PC-3 (cell line): Measurements from ENCODE around the gene PTPN1. TPM values are rescaled to one million over a fixed set of nuclear protein-coding genes. Genes with fewer than 3 reads are reported as not detected.

ENCODE experiments used
- ATAC-seq: fragments of 200-7000 bp; cut with Tn5 transposase; 2 replicates; pipeline ENCODE4 v1.9.1; 2020; ENCODE audit warnings: mild to moderate bottlenecking, moderate library complexity
- BruUV-seq: library from RNA; stranded (reverse); fragments of 400-500 nt; replicated peaks from 2 replicates; lab custom pipeline; 2021; lab: Mats Ljungman, UMichigan
- CTCF ChIA-PET: fragments of 300-600 bp; sonication (Branson Sonifier 250); formaldehyde crosslinking; loops from one replicate; lab custom pipeline; 2022; ENCODE audit warnings: antibody characterized with exemption; lab: Charles Lee
- POLR2A ChIA-PET: fragments of 300-600 bp; sonication (Branson Sonifier 250); formaldehyde crosslinking; loops from one replicate; lab custom pipeline; 2022; ENCODE audit warnings: antibody characterized with exemption; ENCODE audit not compliant: unreplicated experiment; lab: Charles Lee
- DNase-seq: peaks from one replicate; pipeline ENCODE4 v3.0.0-alpha.2; 2015
- H2AFZ ChIP-seq: fragments of 300-600 bp; sonication (generic); 2 replicates; pipeline ENCODE4 v1.6.0; 2016; ENCODE audit warnings: antibody characterized with exemption, low read length
- H3F3A ChIP-seq: fragments of 300-600 bp; sonication (generic); one replicate; pipeline ENCODE4 v1.6.0; 2017; ENCODE audit warnings: antibody characterized with exemption, low read length, control low read depth, mild to moderate bottlenecking; ENCODE audit not compliant: unreplicated experiment
- H3K27ac ChIP-seq: fragments of 300-600 bp; sonication (generic); 2 replicates; pipeline ENCODE4 v1.5.1; 2016; ENCODE audit warnings: mild to moderate bottlenecking, low read length
- H3K27me3 ChIP-seq: fragments of 300-600 bp; sonication (generic); 2 replicates; pipeline ENCODE4 v1.6.1; 2016; ENCODE audit warnings: low read length, mixed read lengths
- H3K36me3 ChIP-seq: fragments of 300-600 bp; sonication (generic); 2 replicates; pipeline ENCODE4 v1.6.1; 2016; ENCODE audit warnings: low read depth, mixed run types, low read length, mixed read lengths
- H3K4me1 ChIP-seq: fragments of 300-600 bp; sonication (generic); 2 replicates; pipeline ENCODE4 v1.5.1; 2016; ENCODE audit warnings: low read length; ENCODE audit not compliant: insufficient read depth
- H3K4me2 ChIP-seq: fragments of 300-600 bp; sonication (generic); 2 replicates; pipeline ENCODE4 v1.6.0; 2016; ENCODE audit warnings: low read length
- H3K4me3 ChIP-seq: fragments of 300-600 bp; sonication (generic); 2 replicates; pipeline ENCODE4 v1.5.1; 2016; ENCODE audit warnings: mild to moderate bottlenecking, low read length, mixed read lengths
- H3K79me2 ChIP-seq: fragments of 300-600 bp; sonication (generic); 2 replicates; pipeline ENCODE4 v1.6.1; 2017; ENCODE audit warnings: low read length, mixed read lengths
- H3K9ac ChIP-seq: fragments of 300-600 bp; sonication (generic); 2 replicates; pipeline ENCODE4 v1.6.0; 2016; ENCODE audit warnings: mild to moderate bottlenecking, low read length
- H3K9me2 ChIP-seq: fragments of 300-600 bp; sonication (generic); replicated peaks from 2 replicates; pipeline ENCODE4 v1.6.1; 2016; ENCODE audit warnings: mixed run types, low read length, mixed read lengths
- H3K9me3 ChIP-seq: fragments of 300-600 bp; sonication (generic); 2 replicates; pipeline ENCODE4 v1.6.1; 2016; ENCODE audit warnings: low read length, mixed read lengths
- H4K20me1 ChIP-seq: fragments of 300-600 bp; sonication (generic); 2 replicates; pipeline ENCODE4 v1.6.1; 2016; ENCODE audit warnings: low read length, mixed read lengths
- CTCF ChIP-seq: fragments of 300-600 bp; sonication (generic); conservative IDR thresholded peaks from 2 replicates; pipeline ENCODE4 v1.5.1; 2017; ENCODE audit warnings: antibody characterized with exemption, low read depth, mild to moderate bottlenecking, low read length
- EZH2 ChIP-seq: fragments of 300-600 bp; sonication (generic); IDR thresholded peaks from one replicate; pipeline ENCODE4 v1.6.1; 2017; ENCODE audit warnings: antibody characterized with exemption, mild to moderate bottlenecking, low read length; ENCODE audit not compliant: unreplicated experiment
- EZH2phosphoT487 ChIP-seq: fragments of 300-600 bp; sonication (generic); IDR thresholded peaks from 2 replicates; pipeline ENCODE4 v1.6.1; 2018; ENCODE audit warnings: mild to moderate bottlenecking, antibody characterized with exemption, low read length, borderline replicate concordance
- intact Hi-C: fragments of 100-400 bp; cut with micrococcal nuclease; formaldehyde crosslinking; loops from 2 replicates; pipeline ENCODE4 v1.9.0; 2023
- total RNA-seq: library from RNA; depleted of rRNA; stranded (reverse); fragments of >200 nt; gene quantifications from 2 replicates; pipeline ENCODE4 v1.2.3, GENCODE V29; 2014

Gene PTPN1
- total RNA-seq, 1 experiment from 2014 or later, result 47.7 TPM

- Histone ChIP-seq H3K4me1 (peaks cover 31% of the 10 kb centered on the region), H3K4me3 (no peak overlapping the region), H3K27ac (no peak overlapping the region), H3K9me3 (no peaks in the 10 kb centered on the region), H3K9me2 (no peaks in the 10 kb centered on the region), H3K4me2 (no peak overlapping the region), H4K20me1 (peaks cover 26% of the 10 kb centered on the region; the same call in 1 of the 2 replicates), H3K9ac (no peak overlapping the region), H3K79me2 (peaks cover 95% of the 10 kb centered on the region), H3K27me3 (no peaks in the 10 kb centered on the region), H3F3A (no peaks in the 10 kb centered on the region), H2AFZ (no peak overlapping the region), H3K36me3 (no peaks in the 10 kb centered on the region)
- CTCF ChIA-PET, result interaction anchor here (0.5 kb wide), 1 partner anchor 41 kb away, joined by 3 read pairs; no protein-coding TSS in a partner anchor
- POLR2A ChIA-PET, result interaction anchor here (0.7 kb wide), 1 partner anchor 17 kb away, joined by 4 read pairs; no protein-coding TSS in a partner anchor
- TF ChIP-seq EZH2, result no peak
- no peak for TF ChIP-seq CTCF
- no peak for TF ChIP-seq EZH2phosphoT487
- ATAC-seq (no peak), DNase-seq (no peak)
- BruUV-seq, result no TSS peak
- intact Hi-C loops, result no loop called here
Measured at GRCh38 chr20:50521221-50522052, 11.3 kb downstream of the PTPN1 start.

- intact Hi-C loops, result no loop called here
- no peak overlapping the region for H3K4me2 ChIP-seq
- ChIA-PET POLR2A (interaction anchor here (0.7 kb wide), 1 partner anchor 18 kb away, joined by 4 read pairs; no protein-coding TSS in a partner anchor), CTCF (interaction anchor here (0.6 to 0.7 kb wide), 2 partner anchors 19 to 227 kb away, joined by 3 to 4 read pairs; no protein-coding TSS in a partner anchor)
- H3F3A ChIP-seq, result no peaks in the 10 kb centered on the region
- peaks cover 95% of the 10 kb centered on the region for H3K79me2 ChIP-seq
- no peak for TF ChIP-seq CTCF
- TF ChIP-seq EZH2phosphoT487, result no peak
- no peak for TF ChIP-seq EZH2
- H4K20me1 ChIP-seq, result 0 out of 2 replicates have a peak, but pooled peaks cover 23% of the 10 kb centered on the region
- H3K27ac ChIP-seq, result no peak overlapping the region
- ATAC-seq, result peak; percentile 78
- no peaks in the 10 kb centered on the region for H3K27me3 ChIP-seq
- no peak overlapping the region for H3K4me3 ChIP-seq
- no peak for DNase-seq
- no peaks in the 10 kb centered on the region for H3K9me3 ChIP-seq
- H3K4me1 ChIP-seq, result peaks cover 31% of the 10 kb centered on the region
- H2AFZ ChIP-seq, result no peak overlapping the region
- no peak overlapping the region for H3K9ac ChIP-seq
- no peaks in the 10 kb centered on the region for H3K36me3 ChIP-seq
- H3K9me2 ChIP-seq, result no peaks in the 10 kb centered on the region
- BruUV-seq, result no TSS peak
Measured at GRCh38 chr20:50522053-50522674, 12.0 kb downstream of the PTPN1 start.
